GM12872 (cell line): Measurements from ENCODE around the gene IFT20.
A peak's percentile ranks its signal among the peaks of the same experiment; 100 is the strongest.

Source experiments
- TF ChIP-seq, protein P1 (sequence below): IDR thresholded peaks from 3 replicates; pipeline ENCODE4 v1.5.1; 2011; ENCODE audit warnings: low read depth, mild to moderate bottlenecking, low read length, moderate library complexity; ENCODE audit not compliant: insufficient read depth

IFT20 gene

DNA sequence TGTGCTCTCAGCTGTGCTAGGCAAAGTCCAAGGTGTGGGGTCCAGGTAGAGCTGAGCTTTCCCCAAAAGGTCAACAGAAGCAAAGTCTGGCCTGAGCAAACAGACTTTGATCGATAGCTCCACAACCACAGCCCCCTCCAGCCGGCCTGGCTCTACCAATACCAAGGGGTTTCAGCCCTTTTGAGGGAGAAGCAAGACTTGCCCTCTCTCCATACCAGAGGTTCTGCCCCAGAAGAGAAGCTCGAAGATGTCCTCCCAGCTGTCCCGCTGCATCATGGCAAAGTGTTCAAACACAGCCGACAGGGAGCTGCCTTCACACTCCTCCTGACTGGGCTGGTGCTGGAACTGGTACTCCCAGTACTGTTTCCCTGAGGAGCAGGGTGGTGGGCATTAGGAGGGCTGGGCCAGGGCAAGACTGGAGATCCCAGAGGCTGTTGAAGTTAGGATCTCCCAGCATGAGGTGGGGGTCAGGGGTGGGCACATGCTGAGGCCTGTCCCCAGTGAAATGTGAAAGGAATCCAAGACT is 33.1 kb upstream of the IFT20 start:
- TF ChIP-seq, protein P1, sequence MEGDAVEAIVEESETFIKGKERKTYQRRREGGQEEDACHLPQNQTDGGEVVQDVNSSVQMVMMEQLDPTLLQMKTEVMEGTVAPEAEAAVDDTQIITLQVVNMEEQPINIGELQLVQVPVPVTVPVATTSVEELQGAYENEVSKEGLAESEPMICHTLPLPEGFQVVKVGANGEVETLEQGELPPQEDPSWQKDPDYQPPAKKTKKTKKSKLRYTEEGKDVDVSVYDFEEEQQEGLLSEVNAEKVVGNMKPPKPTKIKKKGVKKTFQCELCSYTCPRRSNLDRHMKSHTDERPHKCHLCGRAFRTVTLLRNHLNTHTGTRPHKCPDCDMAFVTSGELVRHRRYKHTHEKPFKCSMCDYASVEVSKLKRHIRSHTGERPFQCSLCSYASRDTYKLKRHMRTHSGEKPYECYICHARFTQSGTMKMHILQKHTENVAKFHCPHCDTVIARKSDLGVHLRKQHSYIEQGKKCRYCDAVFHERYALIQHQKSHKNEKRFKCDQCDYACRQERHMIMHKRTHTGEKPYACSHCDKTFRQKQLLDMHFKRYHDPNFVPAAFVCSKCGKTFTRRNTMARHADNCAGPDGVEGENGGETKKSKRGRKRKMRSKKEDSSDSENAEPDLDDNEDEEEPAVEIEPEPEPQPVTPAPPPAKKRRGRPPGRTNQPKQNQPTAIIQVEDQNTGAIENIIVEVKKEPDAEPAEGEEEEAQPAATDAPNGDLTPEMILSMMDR: no peak

DNA sequence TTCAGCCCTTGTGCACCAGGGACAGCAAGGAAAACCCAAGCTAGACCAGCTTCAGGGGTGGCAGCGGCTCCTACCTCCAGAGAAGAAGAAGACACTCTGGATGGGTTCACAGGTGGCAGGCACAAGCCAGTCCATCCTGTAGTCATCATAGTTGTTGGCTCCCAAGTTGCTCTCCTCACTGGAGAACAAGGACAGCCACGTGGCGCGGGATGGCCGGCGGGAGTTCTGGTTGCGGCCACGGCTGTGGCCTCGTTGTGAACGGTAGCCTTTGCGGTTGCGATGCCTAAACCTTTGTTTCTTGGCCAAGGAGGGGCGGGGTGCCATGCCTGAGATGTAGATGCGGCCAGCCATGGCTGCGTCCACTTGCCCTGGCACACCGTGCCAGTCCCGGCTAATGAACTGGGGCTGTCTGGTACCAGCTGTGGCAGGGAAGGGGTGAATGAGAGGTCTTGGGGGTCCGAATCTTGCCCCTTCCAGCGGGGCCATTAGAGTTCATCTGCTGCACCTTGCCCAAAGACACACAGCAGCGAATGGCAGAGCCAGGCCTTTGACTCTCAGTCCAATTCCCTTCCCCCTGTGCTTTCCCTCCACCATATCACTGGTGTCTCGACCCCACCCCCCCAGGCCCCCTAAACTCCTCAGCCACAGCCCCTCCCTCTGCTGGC is 32.5 kb upstream of the IFT20 start:
- TF ChIP-seq, protein P1: no peak

DNA sequence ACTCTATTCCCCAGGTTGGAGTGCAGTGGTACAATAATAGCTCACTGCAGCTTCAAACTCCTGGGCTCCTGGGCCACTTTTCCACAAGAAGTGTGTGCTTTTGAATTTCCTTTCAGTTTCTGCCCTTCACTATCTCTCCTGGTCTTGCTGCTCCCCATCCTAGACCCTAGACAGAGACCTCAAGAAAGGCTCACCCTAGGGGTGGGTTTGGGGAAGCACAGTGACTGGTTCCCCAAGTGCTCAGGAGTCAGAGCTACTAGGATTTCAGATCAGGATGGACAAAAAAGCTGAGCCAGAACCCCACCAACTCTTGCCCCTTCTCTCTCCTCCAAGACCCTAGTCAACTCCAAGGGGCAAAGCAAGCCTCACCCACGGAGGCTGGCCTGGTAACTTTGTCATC is 31.3 kb upstream of the IFT20 start:
- TF ChIP-seq, protein P1: peak; percentile 36; the same call in 2 of the 3 replicates

DNA sequence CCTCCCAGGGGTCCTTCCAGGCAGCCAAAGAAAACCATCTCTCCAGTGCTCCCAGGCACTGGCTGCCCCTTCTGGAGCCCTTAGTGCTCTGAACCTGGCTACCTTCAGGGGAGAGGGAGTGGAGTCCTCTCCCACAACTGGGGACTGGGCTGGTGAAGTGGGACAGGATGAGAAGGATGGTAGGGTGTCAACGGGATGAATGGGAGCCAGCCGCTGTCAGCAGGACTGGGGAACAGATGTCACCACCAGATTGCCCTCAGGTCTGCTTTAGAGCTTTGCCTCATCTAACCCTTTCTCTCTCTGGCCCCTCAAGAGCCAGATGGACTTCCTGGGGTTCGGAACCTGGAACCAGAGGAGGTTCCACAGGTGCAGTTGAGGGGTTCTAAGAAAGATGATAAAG is 30.2 kb upstream of the IFT20 start:
- TF ChIP-seq, protein P1: no peak

DNA sequence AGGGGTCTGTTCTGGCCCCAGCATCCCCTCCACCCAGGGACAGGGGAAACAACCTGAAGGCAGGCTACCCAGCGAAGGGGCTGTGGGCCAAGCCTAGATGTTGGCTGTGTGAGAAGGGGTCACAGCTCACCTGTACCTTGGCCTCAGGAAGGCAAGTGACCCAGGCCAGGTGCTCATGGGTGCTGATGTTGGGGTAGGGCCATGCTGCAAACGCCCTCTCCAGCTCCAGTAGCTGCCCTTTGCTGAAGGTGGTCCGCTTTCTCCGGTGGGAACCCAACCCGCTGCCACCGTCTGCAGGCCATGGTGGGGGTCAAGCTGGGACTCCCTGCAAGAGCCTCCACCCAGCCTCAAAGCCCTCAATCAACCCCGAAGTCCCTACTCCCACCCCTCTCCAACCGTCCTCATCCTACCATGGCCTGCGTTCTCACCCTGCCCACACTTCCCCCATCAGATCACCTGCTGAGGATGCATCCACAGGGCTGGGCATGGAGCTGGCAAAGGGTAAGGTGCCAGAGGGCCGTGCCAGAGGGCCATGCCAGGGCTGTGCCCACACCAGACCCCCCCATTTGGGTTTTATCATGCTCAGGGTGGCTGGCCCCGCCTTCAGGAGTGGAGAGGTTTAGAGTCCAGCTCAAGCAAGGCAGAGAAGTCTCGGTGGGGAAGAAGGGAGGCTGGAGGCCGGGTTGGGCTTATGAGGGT is 29.5 kb upstream of the IFT20 start, which contains the start of gene SEBOX:
TSS of gene SEBOX (minus strand) at position 535 of the 699 bp plus-strand sequence. CDS start at position 487, 48 bp downstream.
- TF ChIP-seq, protein P1: no peak

DNA sequence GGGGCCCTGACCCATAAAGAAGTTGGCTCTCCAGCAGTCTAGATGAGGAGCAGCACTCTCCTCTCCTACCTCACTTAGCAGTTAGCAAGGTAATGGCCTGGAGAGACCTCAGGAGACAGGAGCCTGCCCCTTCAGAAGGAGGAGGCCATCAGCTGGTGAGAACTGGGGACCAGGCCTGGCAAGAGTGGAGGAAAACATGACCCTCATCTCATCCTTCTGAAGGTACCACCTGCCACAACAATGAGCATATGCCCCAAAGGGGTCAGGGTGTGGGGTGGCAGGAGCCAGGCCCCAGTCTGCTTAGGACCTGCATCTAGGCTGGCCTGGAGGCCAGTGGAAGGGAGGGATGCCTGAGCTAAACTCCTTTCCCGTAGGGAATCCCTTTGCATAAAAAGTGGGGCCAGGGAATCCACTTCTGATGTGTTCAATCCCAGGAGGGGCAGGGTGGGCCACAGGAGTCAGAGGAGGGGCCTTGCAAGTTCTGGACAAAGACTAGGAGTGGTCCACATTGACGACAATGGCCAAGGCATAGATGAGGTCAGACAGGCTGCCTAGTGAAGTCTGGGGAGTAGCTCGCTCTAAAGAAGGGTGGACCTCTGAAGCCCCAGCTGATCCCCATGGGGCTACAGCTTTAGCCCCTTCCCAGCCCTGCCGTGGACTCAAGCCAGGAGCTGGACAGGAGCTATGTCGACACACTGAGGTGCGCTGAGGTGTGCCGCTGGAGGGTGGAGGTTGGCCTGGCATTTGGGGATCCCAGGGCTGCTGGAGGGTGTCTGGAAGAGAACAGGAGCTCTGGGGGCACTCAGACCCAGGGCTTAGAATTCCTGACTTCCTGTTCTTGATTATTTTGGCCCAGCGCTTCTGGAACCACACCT is 28.7 kb upstream of the IFT20 start:
- TF ChIP-seq, protein P1: no peak

DNA sequence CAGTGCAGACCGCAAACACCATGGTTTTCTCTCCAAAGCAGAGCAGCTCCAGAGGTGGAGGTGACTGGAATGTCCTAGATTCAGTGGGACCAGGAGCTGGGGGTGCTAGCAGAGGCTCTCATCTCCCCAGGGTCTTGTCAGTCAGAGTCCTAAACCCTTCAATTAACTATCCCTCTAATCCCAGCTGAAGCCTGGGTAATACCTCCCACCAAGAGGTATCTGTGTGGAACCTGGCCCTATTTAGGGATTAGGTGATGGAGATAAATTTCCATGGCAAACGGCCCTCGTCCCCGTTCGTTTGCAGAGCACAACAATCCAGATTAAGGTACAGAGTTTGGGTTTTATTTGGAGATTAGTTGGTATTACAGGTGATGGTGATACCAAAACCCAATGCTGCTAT is 27.9 kb upstream of the IFT20 start:
- TF ChIP-seq, protein P1: no peak
